Measurements from ENCODE around the gene ZNRF3. TPM values are rescaled to one million over a fixed set of nuclear protein-coding genes. Genes with fewer than 3 reads are reported as not detected.

ZNRF3 gene
- polyA plus RNA-seq, 1 experiment, result 1.4 TPM

DNA sequence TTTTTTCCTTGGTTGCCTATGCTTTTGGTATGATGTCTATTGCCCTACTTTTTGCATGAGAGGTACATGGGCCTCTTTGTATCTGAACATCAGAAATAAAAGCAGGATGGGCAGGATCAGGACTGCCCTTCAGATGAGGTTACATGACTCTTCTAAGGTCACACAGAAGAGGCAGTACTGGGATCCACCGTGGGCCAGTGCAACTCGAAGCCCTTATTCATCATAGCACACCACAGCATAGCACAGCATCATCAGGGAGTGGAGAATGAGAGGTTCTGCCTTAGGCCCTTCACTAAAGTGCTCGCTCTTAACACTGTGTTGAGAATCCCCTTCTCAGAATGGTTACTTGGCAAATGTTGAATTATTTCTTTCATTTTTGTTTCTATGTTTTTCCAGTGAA lies 90.0 kb downstream of the ZNRF3 start:
- DNase-seq (ENCODE audit: low read depth, low spot score), result no peak
- no peaks in the 10 kb centered on the region for H3K27me3 ChIP-seq (ENCODE audit: control insufficient read depth, insufficient read depth, low read length)
- POLR2A ChIA-PET, result no interaction called here
- H3K9me3 ChIP-seq (ENCODE audit: control insufficient read depth, insufficient read depth, low read length), result no peaks in the 10 kb centered on the region
- TF ChIP-seq, protein P1, sequence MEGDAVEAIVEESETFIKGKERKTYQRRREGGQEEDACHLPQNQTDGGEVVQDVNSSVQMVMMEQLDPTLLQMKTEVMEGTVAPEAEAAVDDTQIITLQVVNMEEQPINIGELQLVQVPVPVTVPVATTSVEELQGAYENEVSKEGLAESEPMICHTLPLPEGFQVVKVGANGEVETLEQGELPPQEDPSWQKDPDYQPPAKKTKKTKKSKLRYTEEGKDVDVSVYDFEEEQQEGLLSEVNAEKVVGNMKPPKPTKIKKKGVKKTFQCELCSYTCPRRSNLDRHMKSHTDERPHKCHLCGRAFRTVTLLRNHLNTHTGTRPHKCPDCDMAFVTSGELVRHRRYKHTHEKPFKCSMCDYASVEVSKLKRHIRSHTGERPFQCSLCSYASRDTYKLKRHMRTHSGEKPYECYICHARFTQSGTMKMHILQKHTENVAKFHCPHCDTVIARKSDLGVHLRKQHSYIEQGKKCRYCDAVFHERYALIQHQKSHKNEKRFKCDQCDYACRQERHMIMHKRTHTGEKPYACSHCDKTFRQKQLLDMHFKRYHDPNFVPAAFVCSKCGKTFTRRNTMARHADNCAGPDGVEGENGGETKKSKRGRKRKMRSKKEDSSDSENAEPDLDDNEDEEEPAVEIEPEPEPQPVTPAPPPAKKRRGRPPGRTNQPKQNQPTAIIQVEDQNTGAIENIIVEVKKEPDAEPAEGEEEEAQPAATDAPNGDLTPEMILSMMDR (IDR thresholded peaks at IDR 0.05; ENCODE audit: low read depth, low read length), result no peak
- no peak overlapping the region for H3K27ac ChIP-seq (ENCODE audit: low read depth, low read length)
- no peak overlapping the region for H3K4me3 ChIP-seq (ENCODE audit: low read depth, low read length)
- CTCF ChIA-PET, result no interaction called here

DNA sequence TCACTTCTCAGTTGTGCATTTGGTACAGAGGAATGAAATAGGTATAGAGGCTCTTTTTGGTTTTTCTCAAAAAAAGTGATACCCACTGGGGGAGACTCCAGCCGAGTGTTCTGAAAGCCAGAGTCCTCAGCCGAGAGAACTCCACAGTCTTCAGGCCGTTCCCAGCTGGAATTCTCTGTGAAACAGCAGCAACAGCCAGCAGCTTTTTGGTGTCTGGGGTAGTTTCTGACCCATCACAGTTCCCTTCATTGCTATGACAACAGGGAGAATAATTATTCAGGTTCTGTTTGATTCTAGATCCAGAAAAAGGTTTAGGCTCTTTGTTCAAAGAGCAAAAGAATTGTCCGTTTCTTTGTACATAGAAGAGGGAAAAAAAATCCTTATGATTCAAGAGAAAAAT lies 93.7 kb downstream of the ZNRF3 start:
- H3K9me3 ChIP-seq (ENCODE audit: control insufficient read depth, insufficient read depth, low read length), result no peaks in the 10 kb centered on the region
- TF ChIP-seq, protein P1 (IDR thresholded peaks at IDR 0.05; ENCODE audit: low read depth, low read length), result no peak
- POLR2A ChIA-PET, result no interaction called here
- CTCF ChIA-PET, result interaction anchor here (0.6 to 2.3 kb wide), 2 partner anchors 11 to 121 kb away, joined by 4 to 8 read pairs; no protein-coding TSS in a partner anchor
- no peak for DNase-seq (ENCODE audit: low read depth, low spot score)
- H3K27me3 ChIP-seq (ENCODE audit: control insufficient read depth, insufficient read depth, low read length), result no peaks in the 10 kb centered on the region
- no peak overlapping the region for H3K27ac ChIP-seq (ENCODE audit: low read depth, low read length)
- no peak overlapping the region for H3K4me3 ChIP-seq (ENCODE audit: low read depth, low read length)

DNA sequence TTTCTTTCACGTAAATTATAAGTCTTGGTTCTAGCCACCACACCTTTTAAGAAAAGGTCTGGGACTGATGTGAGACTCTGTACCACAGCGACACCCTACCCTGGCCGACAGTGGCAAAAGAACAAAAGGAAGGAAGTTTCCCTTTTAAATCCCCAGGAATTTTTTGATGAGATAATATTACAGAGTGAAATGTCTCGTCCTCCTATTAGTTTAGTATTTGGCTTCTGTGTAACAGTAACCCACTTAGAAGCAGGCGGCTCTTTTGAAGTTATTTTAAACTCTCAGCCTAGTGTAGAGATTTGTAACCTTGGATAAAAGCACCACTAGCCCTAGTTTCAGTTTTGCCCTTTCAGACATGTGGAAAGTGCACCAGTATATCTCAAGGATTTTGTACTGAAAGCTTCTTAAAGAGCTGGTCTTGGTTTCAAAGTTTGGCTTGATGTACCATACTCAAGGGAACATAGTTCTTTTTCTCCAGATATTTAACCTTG lies 94.2 kb downstream of the ZNRF3 start:
- Histone ChIP-seq H3K27me3 (ENCODE audit: control insufficient read depth, insufficient read depth, low read length) (no peaks in the 10 kb centered on the region), H3K4me3 (ENCODE audit: low read depth, low read length) (no peak overlapping the region), H3K9me3 (ENCODE audit: control insufficient read depth, insufficient read depth, low read length) (no peaks in the 10 kb centered on the region), H3K27ac (ENCODE audit: low read depth, low read length) (no peak overlapping the region)
- ChIA-PET POLR2A (no interaction called here), CTCF (interaction anchor here (0.6 to 2.3 kb wide), 3 partner anchors 9 to 122 kb away, joined by 3 to 8 read pairs (median 4); no protein-coding TSS in a partner anchor)
- no peak for DNase-seq (ENCODE audit: low read depth, low spot score)
- TF ChIP-seq, protein P1 (IDR thresholded peaks at IDR 0.05; ENCODE audit: low read depth, low read length), result no peak

DNA sequence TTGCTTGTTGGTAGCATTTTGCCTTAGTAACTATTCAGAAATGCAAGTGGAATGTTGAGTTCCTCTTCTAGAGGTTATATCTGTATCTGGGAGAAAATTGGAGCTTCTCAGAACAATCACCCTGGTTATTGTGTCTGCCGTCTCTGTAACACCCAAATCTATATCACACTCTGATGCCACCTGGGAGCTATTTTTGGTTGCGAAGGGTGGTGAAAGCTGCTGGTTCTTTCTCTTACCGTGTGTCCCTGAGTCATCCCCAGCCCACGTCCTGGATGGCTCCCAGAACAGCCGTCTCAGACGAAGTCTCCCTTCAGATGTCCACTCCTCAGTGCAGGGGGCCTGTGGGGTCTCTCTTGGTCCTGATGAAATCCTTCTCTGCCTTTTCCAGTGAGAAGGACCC lies 94.8 kb downstream of the ZNRF3 start:
- no peaks in the 10 kb centered on the region for H3K9me3 ChIP-seq (ENCODE audit: control insufficient read depth, insufficient read depth, low read length)
- no peaks in the 10 kb centered on the region for H3K27me3 ChIP-seq (ENCODE audit: control insufficient read depth, insufficient read depth, low read length)
- no peak for DNase-seq (ENCODE audit: low read depth, low spot score)
- ChIA-PET POLR2A (no interaction called here), CTCF (interaction anchor here (1.2 to 2.3 kb wide), 2 partner anchors 8 to 122 kb away, joined by 3 to 8 read pairs; no protein-coding TSS in a partner anchor)
- H3K4me3 ChIP-seq (ENCODE audit: low read depth, low read length), result no peak overlapping the region
- H3K27ac ChIP-seq (ENCODE audit: low read depth, low read length), result no peak overlapping the region
- TF ChIP-seq, protein P1 (IDR thresholded peaks at IDR 0.05; ENCODE audit: low read depth, low read length), result no peak

DNA sequence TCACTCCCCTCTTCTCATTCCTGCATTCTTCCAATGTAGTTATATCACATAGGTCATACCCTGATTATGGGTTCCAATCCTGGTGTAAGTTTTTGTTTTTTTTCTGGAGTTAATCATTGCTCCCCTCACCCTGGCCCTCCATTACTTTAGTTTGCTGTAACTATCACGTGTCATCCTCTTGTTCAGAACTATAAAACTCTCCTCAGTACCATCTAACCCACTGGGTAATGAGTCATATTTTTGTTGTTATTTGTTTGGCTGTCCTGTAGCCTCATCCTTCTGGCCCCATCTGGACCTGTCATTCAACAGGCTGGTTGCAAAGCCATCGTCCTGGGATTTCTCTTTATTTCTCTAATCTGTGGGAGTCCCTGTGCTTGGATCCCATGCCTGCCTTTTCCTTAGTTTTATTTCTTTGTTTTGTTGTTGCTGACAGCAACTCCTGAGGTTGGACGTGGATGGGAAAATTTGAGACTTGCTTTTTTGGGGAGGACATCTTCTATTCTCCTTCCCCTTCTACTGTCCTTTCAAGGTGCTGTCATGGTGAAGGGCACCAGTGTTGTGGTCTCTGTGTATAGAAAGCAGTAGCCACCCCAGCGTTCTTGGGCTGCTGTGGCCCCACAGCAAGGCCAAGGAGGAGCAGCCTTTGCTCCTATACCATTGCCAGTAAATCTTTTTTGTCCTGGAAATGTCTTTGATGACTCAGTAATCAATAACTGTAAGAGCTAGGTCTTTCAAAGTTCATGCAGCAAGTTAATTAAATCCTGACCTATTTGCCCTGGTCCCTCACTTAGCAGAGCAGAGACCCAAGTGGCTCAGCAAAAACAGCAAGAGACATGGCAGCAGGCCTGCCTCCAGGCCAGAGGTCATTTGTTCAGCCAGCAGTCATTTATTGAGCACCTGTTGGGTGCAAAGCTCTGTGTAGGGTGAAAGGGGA lies 95.8 kb downstream of the ZNRF3 start:
- Histone ChIP-seq H3K4me3 (ENCODE audit: low read depth, low read length) (no peak overlapping the region), H3K27ac (ENCODE audit: low read depth, low read length) (no peak overlapping the region), H3K9me3 (ENCODE audit: control insufficient read depth, insufficient read depth, low read length) (no peaks in the 10 kb centered on the region), H3K27me3 (ENCODE audit: control insufficient read depth, insufficient read depth, low read length) (no peaks in the 10 kb centered on the region)
- ChIA-PET CTCF (no interaction called here), POLR2A (no interaction called here)
- TF ChIP-seq, protein P1 (IDR thresholded peaks at IDR 0.05; ENCODE audit: low read depth, low read length), result no peak
- no peak for DNase-seq (ENCODE audit: low read depth, low spot score)
